IPS-20b (cell line): ENCODE measurements around the gene CGB3.
A peak's percentile ranks its signal among the peaks of the same experiment; 100 is the strongest.
"Not testable (repeated sequence)": the region's sequence is repeated elsewhere in the genome, so short reads cannot be mapped to it uniquely, and the experiment has no call there.

Experiments used
- H3K27ac ChIP-seq: one replicate; pipeline ENCODE4 v1.5.1; 2013; ENCODE audit warnings: low read length
- H3K27me3 ChIP-seq: 2 replicates; pipeline ENCODE4 v1.6.1; 2013; ENCODE audit warnings: mild to moderate bottlenecking, low read length, inconsistent platforms; ENCODE audit not compliant: insufficient read depth
- H3K36me3 ChIP-seq: 2 replicates; pipeline ENCODE4 v1.6.1; 2013; ENCODE audit warnings: low read depth, mild to moderate bottlenecking, inconsistent platforms, low read length, moderate library complexity; ENCODE audit not compliant: insufficient read depth
- H3K4me1 ChIP-seq: 2 replicates; pipeline ENCODE4 v1.6.1; 2013; ENCODE audit warnings: mild to moderate bottlenecking, control low read depth, inconsistent platforms, low read length, moderate library complexity; ENCODE audit not compliant: insufficient read depth
- H3K4me3 ChIP-seq: 2 replicates; pipeline ENCODE4 v1.5.1; 2013; ENCODE audit warnings: mild to moderate bottlenecking, low read length, inconsistent platforms
- H3K9ac ChIP-seq: 2 replicates; pipeline ENCODE4 v1.6.1; 2013; ENCODE audit warnings: low read depth, mild to moderate bottlenecking, inconsistent platforms, low read length, moderate library complexity
- H3K9me3 ChIP-seq: 2 replicates; pipeline ENCODE4 v1.6.1; 2013; ENCODE audit warnings: mild to moderate bottlenecking, low read depth, low read length, inconsistent platforms; ENCODE audit not compliant: insufficient read depth

CGB3 gene

DNA sequence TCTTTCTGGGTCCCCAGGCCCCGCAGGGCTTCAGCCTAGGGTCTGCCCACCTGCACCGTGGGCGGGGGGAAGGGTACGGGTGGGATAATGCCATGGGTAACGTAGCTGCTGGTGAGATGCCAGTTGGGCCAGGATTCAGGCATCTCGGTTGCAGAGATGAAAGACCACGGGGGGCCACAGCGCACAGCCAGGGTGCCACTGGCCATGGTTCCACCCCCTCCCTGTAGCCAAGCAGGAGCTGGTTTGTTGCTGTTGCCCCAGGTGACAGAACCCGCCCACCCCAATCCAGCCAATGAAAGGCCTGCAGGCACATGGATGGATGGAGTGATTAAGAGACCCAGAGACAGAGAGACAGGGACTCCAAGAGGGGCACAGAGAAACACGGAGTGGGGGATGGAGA, 34.4 kb upstream of the CGB3 start:
- no peak overlapping the region for H3K9ac ChIP-seq
- H3K27me3 ChIP-seq = peaks cover 53% of the 10 kb centered on the region
- no peaks in the 10 kb centered on the region for H3K9me3 ChIP-seq
- H3K4me1 ChIP-seq = 0 out of 2 replicates have a peak, but pooled peaks cover 3% of the 10 kb centered on the region
- H3K36me3 ChIP-seq = no peaks in the 10 kb centered on the region
- H3K27ac ChIP-seq = no peak overlapping the region
- no peak overlapping the region for H3K4me3 ChIP-seq

- Histone ChIP-seq H3K9me3 (no peaks in the 10 kb centered on the region), H3K27ac (no peak within 1 kb of the TSS), H3K36me3 (no peaks in the 10 kb centered on the region), H3K9ac (no peak within 1 kb of the TSS), H3K27me3 (peaks cover 53% of the 10 kb centered on the region), H3K4me1 (0 out of 2 replicates have a peak, but pooled peaks cover 3% of the 10 kb centered on the region), H3K4me3 (peak within 1 kb of the TSS; percentile 65)
Measured at GRCh38 chr19:49057636-49058234, 33.6 kb upstream of the CGB3 start, which contains the start of gene CGB7. CGB7 (minus strand) TSS chr19:49057749; CDS start chr19:49055375, 2,374 bp downstream.

DNA sequence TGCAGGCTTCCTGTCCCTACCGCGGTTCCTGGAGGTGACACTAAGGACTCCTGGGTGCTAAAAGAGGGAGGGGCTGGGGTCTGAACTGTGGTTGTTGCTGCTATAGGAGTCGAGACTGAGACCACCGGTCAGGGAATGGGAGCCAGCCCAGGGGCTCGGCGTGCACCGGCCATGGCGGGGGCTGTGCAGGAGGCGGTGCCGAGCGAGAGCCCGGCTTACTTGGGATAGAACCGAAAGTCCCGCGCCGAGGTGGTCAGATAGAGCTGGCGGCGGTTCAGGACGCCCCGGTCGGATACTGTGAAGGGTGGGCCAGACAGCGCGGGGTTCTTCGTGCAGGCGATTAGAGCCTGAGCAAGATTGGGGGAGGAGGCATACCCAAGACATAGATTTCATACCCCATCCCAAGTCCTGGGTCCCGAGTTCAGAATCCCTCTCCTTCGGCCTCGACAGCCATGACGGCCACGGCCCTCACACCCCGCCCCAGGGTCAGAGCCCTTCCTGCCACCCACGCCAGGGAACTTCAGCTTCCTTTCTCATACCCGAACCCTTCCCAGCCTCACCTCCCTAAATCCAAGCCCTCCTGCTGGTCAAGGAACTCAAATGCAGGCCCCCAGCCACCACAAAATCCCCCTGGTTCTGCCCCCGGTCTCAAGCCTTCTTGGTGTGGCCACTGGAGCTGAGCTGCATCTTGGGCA, 32.9 kb upstream of the CGB3 start:
- Histone ChIP-seq H3K27me3 (peaks cover 53% of the 10 kb centered on the region), H3K4me3 (peak overlapping the region; percentile 65)
- not testable (repeated sequence) for H3K9ac ChIP-seq, H3K4me1 ChIP-seq, H3K36me3 ChIP-seq, H3K27ac ChIP-seq, H3K9me3 ChIP-seq

DNA sequence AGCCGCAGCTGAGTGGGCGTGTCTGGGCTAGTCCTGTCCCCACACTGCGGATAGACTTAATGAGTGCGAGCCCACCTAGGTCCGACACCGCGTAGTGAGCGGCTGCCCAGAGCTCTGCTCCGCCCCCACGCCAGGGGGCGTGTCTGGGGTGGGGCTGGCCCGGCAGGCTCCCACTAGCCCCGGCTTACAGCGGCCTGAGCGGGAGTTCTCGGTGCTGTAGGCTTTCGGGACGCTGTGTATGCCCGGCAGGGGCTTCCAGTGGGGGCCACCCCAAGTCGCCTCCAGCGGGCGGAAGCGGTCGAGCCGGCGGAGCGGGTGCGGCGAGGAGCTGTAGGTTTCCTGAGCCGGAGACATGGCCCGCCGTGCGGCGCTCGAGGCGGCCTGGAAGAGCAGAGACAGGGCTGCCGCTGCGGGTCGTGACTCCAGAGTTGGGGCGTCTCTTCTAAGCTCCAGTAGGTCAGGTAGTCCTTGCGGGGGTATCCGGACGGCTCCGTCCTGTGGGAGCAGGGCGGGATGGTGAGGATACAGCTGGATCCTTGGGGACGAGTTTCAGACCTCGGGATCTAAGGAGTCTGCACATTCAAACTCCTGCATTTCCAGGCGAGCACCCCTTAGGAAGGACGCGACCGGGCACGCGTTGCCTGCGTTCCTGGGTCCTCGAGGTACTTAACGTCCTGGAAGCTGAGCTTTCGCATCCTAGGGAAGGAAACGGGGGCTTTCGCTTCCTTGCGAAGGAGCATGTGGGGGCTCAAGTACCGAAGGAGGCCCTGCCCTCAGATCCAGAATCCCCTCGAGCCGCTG, 32.2 kb upstream of the CGB3 start:
- Histone ChIP-seq H3K4me3 (peak overlapping the region; percentile 65), H3K27ac (no peak overlapping the region), H3K27me3 (peaks cover 53% of the 10 kb centered on the region), H3K9me3 (no peaks in the 10 kb centered on the region), H3K4me1 (0 out of 2 replicates have a peak, but pooled peaks cover 3% of the 10 kb centered on the region), H3K9ac (no peak overlapping the region), H3K36me3 (no peaks in the 10 kb centered on the region)

GRCh38 chr19:49050376-49051033, 26.4 kb upstream of the CGB3 start:
- not testable (repeated sequence) for H3K9me3 ChIP-seq, H3K27me3 ChIP-seq, H3K4me3 ChIP-seq, H3K9ac ChIP-seq, H3K4me1 ChIP-seq, H3K27ac ChIP-seq, H3K36me3 ChIP-seq

DNA sequence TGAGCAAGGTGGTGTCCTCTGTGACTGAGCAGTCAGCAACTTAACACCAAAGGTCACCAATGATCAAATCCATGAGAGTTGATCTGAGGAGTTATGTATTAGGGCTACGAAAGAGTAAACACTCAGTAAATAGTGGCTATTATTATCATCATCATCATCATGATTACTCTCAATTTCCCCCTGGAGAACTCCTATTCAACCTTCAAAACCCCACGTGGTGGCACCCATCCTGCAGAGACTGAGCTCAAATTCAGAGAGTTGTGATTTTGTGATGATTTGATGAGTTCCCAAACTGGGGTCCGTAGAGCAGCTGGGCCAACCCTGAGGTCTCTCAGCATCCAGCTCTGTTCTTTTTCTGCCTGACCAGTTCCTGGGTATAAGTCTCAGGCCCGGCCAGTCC, 25.7 kb upstream of the CGB3 start:
- H3K4me3 ChIP-seq, H3K9me3 ChIP-seq, H3K4me1 ChIP-seq, H3K36me3 ChIP-seq, H3K27me3 ChIP-seq, H3K9ac ChIP-seq, H3K27ac ChIP-seq: not testable (repeated sequence)

DNA sequence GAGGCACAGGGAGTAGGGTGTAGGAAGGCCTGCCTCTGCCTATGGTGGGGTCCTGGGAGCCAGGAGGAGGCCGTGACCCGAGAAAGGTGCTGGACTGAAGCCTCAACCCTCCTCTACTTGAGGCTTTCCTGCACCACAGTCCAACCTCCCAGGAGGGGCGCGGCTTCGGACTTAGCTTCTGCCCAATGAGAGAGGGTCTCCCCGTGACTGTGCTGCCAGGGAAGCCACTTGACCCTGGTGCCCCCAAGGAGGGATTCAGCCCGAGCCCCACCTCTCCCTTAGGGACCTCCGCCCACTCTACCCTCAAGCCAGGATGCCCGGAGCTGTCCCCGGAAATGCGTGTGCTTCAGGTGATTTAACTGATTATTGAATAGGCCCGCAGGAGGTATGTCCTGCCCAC, 24.9 kb upstream of the CGB3 start, which contains the start of gene CGB8:
Gene CGB8 (minus strand): TSS at position 101 of the 400 bp plus-strand sequence. CDS start 372 bp downstream, outside the sequence.
- H3K4me1 ChIP-seq, H3K36me3 ChIP-seq, H3K9ac ChIP-seq, H3K9me3 ChIP-seq, H3K4me3 ChIP-seq, H3K27ac ChIP-seq, H3K27me3 ChIP-seq: not testable (repeated sequence)

- H3K9ac ChIP-seq, H3K4me1 ChIP-seq, H3K27ac ChIP-seq, H3K9me3 ChIP-seq, H3K4me3 ChIP-seq, H3K27me3 ChIP-seq, H3K36me3 ChIP-seq: not testable (repeated sequence)
Measured at GRCh38 chr19:49043548-49043947, 19.4 kb upstream of the CGB3 start, which contains the start of gene CGB5. CGB5 (plus strand) TSS chr19:49043848; CDS start chr19:49044210, 362 bp downstream.

DNA sequence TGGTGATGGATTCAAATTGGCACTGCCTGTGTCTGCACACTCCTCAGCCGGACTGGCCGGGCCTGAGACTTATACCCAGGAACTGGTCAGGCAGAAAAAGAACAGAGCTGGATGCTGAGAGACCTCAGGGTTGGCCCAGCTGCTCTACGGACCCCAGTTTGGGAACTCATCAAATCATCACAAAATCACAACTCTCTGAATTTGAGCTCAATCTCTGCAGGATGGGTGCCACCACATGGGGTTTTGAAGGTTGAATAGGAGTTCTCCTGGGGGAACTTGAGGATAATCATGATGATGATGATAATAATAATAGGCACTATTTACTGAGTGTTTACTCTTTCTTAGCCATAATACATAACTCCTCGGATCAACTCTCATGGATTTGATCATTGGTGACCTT, 18.5 kb upstream of the CGB3 start:
- H3K4me1 ChIP-seq, H3K27me3 ChIP-seq, H3K9ac ChIP-seq, H3K36me3 ChIP-seq, H3K4me3 ChIP-seq, H3K27ac ChIP-seq, H3K9me3 ChIP-seq: not testable (repeated sequence)

DNA sequence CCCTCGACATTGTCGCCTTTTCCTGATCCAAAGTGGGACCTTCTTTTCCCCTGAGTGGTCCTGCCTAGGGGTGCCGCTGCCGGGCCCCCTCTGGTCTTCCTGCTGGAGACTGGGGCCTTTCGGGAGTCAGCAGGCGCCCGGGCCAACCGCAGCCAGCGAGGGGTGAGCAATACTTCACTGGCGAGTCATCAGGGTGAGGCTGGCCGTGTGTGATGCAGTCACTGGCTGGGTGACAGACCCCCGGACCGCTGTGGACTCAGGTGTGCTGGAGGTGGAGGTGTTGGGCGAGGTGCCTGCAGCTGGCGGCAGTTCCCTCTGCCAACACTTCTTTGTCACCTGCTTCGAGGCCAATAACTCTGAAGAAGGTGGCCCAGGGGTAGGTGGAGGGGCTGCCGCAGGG, 18.0 kb upstream of the CGB3 start:
- Histone ChIP-seq H3K4me3 (no peak overlapping the region), H3K27ac (no peak overlapping the region), H3K27me3 (no peaks in the 10 kb centered on the region), H3K9me3 (no peaks in the 10 kb centered on the region), H3K4me1 (no peaks in the 10 kb centered on the region), H3K9ac (no peak overlapping the region), H3K36me3 (no peaks in the 10 kb centered on the region)

DNA sequence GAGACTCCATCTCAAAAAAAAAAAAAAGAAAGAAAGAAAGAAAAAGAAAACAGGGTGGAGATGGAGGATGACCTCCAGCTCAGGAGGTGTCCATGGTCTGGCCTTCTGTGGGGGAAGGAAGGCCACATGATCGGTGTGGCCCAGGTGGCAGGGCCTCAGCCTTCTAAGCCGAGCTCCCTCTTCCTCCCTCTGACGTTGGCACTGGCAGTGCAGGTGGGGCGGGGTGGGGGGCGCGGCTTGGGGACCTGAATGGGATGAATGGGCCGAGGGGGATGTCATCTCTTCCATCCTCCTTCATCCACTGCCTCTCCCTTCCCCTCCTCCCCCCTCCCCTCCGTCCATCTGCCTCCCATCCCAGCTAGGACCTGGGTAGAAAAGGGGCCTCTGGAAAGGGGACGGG, 15.6 kb upstream of the CGB3 start:
- not testable (repeated sequence) for H3K4me3 ChIP-seq, H3K4me1 ChIP-seq, H3K9me3 ChIP-seq, H3K9ac ChIP-seq, H3K36me3 ChIP-seq, H3K27me3 ChIP-seq, H3K27ac ChIP-seq
